Germinal center (tissue), 1 donor: Measurements from ENCODE around the gene ST6GALNAC4.
A peak's percentile ranks its signal among the peaks of the same experiment; 100 is the strongest.
"Not testable (repeated sequence)": the region's sequence is repeated elsewhere in the genome, so short reads cannot be mapped to it uniquely, and the experiment has no call there.

Experiments
- DNase-seq: peaks from one replicate; pipeline ENCODE4 v3.0.0; 2012; ENCODE audit warnings: mixed read lengths, low spot score

ST6GALNAC4 gene

GRCh38 chr9:127870153-127870491, 46.7 kb downstream of the ST6GALNAC4 start:
- not testable (repeated sequence) for DNase-seq

- peak; percentile 90 for DNase-seq
Observed at GRCh38 chr9:127869310-127870152, 47.3 kb downstream of the ST6GALNAC4 start.

- DNase-seq = no peak
Observed at GRCh38 chr9:127868278-127868902, 48.5 kb downstream of the ST6GALNAC4 start.

- DNase-seq = no peak
Observed at GRCh38 chr9:127867356-127868277, 49.2 kb downstream of the ST6GALNAC4 start.

GRCh38 chr9:127866535-127866934, 50.3 kb downstream of the ST6GALNAC4 start:
- DNase-seq = peak; percentile 48

- DNase-seq = no peak
Observed at GRCh38 chr9:127865645-127866464, 51.0 kb downstream of the ST6GALNAC4 start.

GRCh38 chr9:127863191-127863621, 53.6 kb downstream of the ST6GALNAC4 start:
- DNase-seq = no peak

GRCh38 chr9:127862075-127863011, 54.5 kb downstream of the ST6GALNAC4 start:
- DNase-seq = peak; percentile 69

GRCh38 chr9:127860779-127861178, 56.1 kb downstream of the ST6GALNAC4 start:
- no peak for DNase-seq

GRCh38 chr9:127860260-127860659, 56.6 kb downstream of the ST6GALNAC4 start:
- no peak for DNase-seq

GRCh38 chr9:127858041-127858512, 58.8 kb downstream of the ST6GALNAC4 start:
- no peak for DNase-seq
